ENCODE measurements around the gene SRD5A3. TPM values are rescaled to one million over a fixed set of nuclear protein-coding genes. Genes with fewer than 3 reads are reported as not detected.

The SRD5A3 gene
- polyA plus RNA-seq (ENCODE audit: insufficient read depth in 1 of 5, insufficient read length in 5 of 5, low replicate concordance in 1 of 5) = 10 to 100 TPM; 12.8 to 17.6 (median 12.9) TPM
- long read RNA-seq, donor 1, full-length matches to known transcripts = 10 of 15 reads
- long read RNA-seq, donor 1, partial matches to known transcripts = 5 of 15 reads
- long read RNA-seq, donor 1, other reads (novel, unspliced or antisense) = 0 of 15 reads
- long read RNA-seq, donor 2, full-length matches to known transcripts = 11 of 11 reads
- long read RNA-seq, donor 2, partial matches to known transcripts = 0 of 11 reads
- long read RNA-seq, donor 2, other reads (novel, unspliced or antisense) = 0 of 11 reads
- long read RNA-seq, donor 3, full-length matches to known transcripts = 7 of 7 reads
- long read RNA-seq, donor 3, partial matches to known transcripts = 0 of 7 reads
- long read RNA-seq, donor 3, other reads (novel, unspliced or antisense) = 0 of 7 reads
- long read RNA-seq, donor 4, full-length matches to known transcripts = 7 of 7 reads
- long read RNA-seq, donor 4, partial matches to known transcripts = 0 of 7 reads
- long read RNA-seq, donor 4, other reads (novel, unspliced or antisense) = 0 of 7 reads
- long read RNA-seq, donor 5, full-length matches to known transcripts = 11 of 16 reads
- long read RNA-seq, donor 5, partial matches to known transcripts = 5 of 16 reads
- long read RNA-seq, donor 5, other reads (novel, unspliced or antisense) = 0 of 16 reads
- long read RNA-seq, donor 6, full-length matches to known transcripts = 9 of 9 reads
- long read RNA-seq, donor 6, partial matches to known transcripts = 0 of 9 reads
- long read RNA-seq, donor 6, other reads (novel, unspliced or antisense) = 0 of 9 reads
- long read RNA-seq, donor 7, full-length matches to known transcripts = 2 of 2 reads
- long read RNA-seq, donor 7, partial matches to known transcripts = 0 of 2 reads
- long read RNA-seq, donor 7, other reads (novel, unspliced or antisense) = 0 of 2 reads
- long read RNA-seq, donor 8, full-length matches to known transcripts = 3 of 3 reads
- long read RNA-seq, donor 8, partial matches to known transcripts = 0 of 3 reads
- long read RNA-seq, donor 8, other reads (novel, unspliced or antisense) = 0 of 3 reads

- DNase-seq = peak; percentile 84 to 88
Measured at GRCh38 chr4:55345980-55346850, at the start of gene SRD5A3. SRD5A3 (plus strand) TSS chr4:55346242; CDS start chr4:55346337, 95 bp downstream.

DNA sequence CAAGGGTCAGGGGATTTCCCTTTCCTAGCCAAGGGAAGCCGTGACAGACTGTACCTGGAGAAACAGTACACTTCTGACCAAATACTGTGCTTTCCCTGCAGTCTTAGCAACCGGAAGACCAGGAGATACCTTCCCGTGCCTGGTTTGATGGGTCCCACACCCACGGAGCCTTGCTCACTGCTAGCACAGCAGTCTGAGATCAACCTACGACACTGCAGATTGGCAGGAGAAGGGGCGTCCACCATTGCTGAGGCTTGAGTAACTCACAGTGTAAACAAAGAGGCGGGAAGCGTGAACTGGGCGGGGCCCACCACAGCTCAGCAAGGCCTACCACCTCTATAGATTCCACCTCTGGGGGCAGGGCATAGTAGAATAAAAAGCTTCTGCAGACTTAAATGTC, 48.7 kb upstream of the SRD5A3 start:
- no peak for DNase-seq

DNA sequence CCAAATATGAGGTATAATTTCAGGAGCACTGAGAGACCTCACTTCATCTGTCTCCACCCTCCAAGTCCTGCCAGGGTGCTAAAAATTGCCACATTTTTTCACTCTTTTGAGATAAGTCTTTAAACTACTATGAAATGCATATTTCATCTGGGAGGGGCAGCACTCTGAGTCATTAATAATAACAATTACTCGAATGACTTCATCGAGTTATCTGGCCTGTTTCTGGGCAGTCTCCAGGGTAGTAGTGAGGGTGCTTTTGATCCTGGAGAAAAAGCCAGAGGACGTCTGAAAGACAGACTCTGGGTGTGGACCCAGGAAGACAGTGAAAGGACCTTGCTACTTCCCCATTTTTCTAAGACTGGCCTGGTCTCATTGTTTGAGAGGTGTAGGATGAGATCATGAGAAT, 42.3 kb upstream of the SRD5A3 start:
- no peak for DNase-seq

- no peak for DNase-seq
Measured at GRCh38 chr4:55304303-55304702, 41.7 kb upstream of the SRD5A3 start.

- no peak for DNase-seq
Measured at GRCh38 chr4:55308071-55308470, 38.0 kb upstream of the SRD5A3 start.

DNA sequence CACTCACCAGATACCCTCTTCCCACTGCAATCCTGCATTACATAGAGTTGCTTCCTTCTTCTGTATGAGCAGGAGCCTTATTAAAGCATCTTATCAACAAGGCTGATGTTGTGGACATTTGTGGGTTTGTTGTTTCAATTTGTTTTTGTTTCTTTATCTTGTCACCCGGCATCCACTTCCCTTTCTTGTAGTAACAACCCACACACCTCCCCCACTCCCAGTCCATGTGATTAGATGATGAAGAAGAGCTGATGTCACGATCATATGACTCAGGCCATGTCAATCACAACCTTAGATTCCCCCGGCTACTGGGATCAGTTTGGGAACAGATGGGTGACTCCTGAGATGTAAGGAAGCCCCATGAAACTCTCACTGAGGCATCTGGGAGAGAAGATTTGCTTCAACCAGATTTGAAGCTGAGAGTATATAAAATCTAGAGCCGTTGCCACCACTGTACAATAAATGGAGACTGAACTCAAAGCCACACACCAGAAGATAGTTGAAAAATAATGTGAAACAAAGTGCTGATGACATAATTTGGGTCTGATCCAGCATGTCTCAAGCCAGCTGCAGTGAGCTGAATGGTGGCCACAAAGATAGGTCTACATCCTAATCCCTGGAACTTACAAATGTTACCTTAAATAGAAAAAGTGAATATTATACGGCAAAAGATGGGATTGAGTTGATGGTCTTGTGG, 34.1 kb upstream of the SRD5A3 start:
- DNase-seq = no peak

DNA sequence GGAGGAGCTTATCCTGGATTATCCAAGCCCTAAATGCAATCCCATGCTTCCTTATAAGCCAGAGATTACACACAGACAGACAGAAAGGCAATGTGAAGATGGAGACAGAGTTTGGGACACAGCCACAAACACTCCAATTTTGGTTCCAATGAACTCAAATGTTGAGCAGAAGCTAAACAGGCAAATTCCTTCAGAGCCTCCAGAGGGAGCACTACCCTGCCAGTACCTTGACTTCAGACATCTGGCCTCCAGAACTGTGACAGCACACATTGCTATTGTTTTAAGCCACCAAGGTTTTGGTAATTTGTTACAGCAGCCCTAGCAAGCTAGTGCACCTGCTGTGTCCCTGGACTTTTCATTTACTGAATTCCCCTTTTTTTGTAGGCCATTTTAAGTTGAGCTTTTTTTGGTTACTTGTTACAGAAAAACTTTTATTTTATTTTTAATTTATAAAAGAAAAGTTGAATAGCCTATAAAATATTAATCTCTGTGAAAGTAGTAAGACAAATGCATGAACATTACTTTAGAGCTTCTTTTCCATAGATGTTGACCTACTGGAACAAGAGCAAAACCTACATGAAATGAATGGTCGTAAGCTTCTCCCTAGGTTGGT, 33.4 kb upstream of the SRD5A3 start:
- DNase-seq = no peak

- no peak for DNase-seq
Measured at GRCh38 chr4:55314141-55314820, 31.8 kb upstream of the SRD5A3 start.

DNA sequence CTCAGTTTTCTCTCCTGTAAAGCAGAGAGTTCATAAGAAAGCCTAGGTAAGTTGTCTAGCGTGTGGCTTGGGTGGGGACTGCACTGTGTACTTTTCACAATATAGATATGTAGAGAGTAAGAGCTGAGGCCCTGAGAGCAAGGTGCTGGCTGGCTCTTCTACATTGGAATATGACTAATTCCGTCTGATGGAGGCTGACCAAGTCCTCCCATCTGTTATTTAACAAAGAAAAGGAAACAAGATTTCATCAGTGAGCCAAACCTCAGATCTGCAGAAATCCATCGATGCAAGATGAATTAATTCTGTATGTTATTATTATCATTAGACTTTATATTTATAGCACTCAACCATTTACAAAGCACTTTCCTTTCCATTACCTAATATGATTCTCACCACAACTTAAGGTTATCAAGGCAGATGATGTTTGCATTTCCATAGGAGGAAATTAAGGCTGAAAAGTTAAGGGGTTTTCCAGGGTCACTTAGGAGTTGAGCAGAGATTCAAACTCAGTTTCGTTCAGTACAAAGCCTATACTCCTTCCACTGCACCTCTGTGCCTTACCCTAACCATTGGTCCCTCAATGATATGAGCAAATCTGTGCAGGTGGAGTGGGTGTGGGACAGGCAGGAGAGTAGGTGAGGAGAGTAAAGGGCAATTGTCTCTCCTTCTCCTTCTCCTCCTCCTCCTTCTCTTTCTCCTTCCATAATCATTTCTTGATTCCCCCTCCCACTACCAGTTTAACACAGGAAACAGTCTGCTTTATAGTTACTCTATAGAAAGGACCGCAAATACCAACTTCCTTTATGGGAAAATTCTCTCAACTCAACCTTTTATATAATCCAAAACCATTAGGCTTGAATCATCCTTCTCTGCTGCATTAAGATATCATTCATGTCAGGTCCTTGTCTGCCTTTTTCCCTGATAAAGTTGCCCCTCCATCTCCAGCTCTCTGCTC, 27.6 kb upstream of the SRD5A3 start:
- DNase-seq = no peak

- peak; percentile 45 to 71 for DNase-seq
Measured at GRCh38 chr4:55321707-55322264, 24.3 kb upstream of the SRD5A3 start.

GRCh38 chr4:55323375-55323774, 22.7 kb upstream of the SRD5A3 start:
- DNase-seq = no peak

DNA sequence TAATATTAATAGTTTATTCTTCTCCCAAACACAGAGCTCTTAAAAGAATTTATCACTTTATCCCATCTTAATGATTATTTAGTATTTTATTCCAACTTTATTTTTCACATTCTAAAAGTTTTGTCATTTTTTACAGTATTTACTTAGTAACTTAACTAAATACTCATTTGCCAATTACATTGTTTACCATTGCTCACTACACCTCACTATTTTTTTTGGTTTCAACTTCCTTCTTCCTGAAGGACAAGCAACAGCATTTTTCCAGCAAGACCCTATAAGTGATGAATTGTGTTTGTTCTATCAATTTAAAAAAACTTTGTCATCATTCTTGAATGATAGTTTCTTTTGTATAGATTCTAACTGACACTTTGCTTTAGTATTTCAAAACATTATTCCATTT, 19.4 kb upstream of the SRD5A3 start:
- DNase-seq = no peak

DNA sequence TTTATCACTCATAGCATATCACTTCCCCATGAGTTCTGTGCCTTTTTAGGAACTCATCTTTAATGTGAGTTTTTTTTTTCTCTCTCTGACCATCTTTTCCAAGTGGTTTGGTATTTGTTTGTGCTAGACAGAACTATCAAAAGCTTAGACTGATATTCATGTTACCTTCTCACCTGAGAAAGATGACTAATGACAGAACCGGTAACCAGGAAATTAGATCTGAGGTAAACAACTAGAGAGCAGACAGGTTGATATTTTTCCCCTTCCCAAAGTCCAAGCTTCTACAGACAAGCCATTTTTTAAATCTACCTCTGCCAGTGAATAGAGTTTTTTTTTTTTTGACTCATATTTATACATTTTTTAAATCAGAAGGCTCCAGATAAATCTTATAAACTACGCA, 17.0 kb upstream of the SRD5A3 start:
- DNase-seq = no peak

GRCh38 chr4:55330241-55330640, 15.8 kb upstream of the SRD5A3 start:
- no peak for DNase-seq

DNA sequence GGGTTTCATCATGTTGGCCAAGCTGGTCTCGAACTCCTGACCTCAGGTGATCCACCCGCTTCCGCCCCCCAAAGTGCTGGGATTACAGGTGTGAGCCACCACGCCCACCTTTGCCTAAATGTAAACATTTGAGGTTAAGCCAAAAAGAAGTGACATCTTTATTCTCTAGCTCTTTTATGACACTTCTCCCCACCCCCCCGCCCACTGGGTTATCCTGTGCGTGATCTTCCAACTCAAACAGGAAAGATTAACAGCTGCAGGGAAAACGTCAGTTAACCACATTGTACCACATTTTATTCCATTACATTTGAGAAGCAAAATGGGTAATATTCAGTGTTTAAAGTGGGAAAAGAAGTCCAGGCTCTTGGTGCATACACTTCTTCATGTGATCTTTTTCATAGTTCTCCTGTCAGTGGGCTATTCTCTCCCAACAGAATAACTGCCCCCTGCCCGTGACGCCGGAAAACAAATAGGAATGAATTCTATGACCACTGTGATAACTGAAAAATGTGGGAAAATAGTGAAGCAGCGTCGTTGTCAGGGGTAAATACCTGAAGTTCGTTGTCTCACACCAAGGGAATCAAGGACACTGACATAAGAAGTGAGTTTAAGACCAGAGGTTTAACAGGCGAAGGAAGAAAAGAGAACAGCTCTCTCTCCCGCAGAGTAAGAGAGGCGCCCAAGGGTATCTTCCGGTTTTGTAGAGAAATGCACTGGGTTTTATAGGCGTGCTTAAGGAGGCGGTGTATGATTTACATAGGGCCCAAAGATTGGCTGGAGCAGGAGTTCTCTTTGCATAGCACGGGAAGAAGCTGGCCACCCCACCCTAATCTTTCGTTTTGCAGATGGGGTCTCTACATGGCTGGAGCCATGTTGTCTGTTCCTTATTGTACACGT, 9.7 kb upstream of the SRD5A3 start:
- no peak for DNase-seq

GRCh38 chr4:55337944-55338343, 8.1 kb upstream of the SRD5A3 start:
- DNase-seq = no peak

DNA sequence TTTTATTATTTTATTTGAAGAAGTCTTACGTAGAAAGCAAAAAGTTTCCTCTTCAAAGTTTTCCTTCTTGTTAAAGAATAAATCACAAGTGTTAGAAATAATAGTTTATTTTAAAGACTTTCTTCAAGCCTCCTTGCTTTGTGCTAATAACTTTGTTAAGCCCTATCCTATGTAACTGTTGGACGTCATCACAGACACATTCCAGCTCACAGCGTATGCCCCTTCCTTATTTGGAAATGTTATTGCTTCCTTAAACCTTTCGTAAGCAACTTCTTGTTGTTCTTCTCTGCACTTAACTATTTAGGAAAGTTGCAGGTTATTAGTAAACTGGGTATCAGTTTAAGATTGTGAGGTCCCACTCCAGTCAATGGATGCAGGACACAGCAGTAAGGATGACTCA, 7.6 kb upstream of the SRD5A3 start:
- DNase-seq = no peak
